B cell (primary cell): Measurements from ENCODE around the gene OPA1.

Source experiments
- CTCF ChIP-seq: fragments of 200-600 bp; IDR thresholded peaks from one replicate; pipeline ENCODE4 v1.8.0; 2022; ENCODE audit warnings: antibody characterized with exemption, mild to moderate bottlenecking
- EZH2 ChIP-seq: IDR thresholded peaks from 2 replicates; pipeline ENCODE4 v1.6.1; 2012; ENCODE audit warnings: borderline replicate concordance, low read depth, mild to moderate bottlenecking, moderate library complexity, low read length; ENCODE audit not compliant: insufficient read depth, poor library complexity, severe bottlenecking

- no peak for TF ChIP-seq CTCF
- TF ChIP-seq EZH2 = no peak
Observed at GRCh38 chr3:193637831-193638230, 44.8 kb downstream of the OPA1 start.
